ENCODE measurements around the gene PDE3A.
"Not testable (repeated sequence)": the region's sequence is repeated elsewhere in the genome, so short reads cannot be mapped to it uniquely, and the experiment has no call there.

Gene PDE3A

DNA sequence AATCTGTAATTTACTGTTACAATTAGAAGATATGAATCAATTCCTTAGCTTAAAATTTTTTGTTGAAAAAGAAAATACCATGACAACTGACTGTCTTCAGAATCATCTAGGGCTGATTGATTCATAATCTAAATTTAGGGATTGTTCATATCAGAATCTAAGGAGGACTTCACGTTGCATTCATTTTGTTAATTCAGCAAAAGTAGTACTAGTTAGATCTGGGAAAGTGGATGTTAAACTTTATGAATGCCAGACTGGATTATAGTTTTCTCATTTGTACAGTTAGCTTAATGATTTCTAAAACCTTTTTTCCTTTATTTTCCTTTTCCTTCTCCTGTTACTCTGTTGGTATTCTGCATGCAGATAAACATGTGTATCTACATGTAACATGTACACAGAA is 135.5 kb downstream of the PDE3A start:
- no peak for DNase-seq

DNA sequence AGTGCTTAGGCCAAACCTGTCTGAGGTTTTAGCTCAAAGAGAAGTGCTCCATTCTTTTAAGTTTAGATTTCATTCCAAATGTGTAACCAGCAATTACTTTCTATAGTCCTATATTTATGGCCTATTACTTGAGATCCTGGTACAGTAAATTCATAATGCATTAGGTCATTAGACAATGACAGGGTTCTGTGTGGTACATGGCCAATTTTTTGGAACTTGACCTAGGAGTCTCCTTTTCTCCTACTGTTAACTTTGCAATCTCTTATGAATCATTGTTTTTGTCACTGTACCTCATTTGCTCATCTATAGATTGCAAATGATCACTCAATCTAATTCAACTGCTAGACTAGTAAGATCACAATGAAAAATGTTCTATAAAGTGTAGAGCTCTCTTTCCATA is 136.7 kb downstream of the PDE3A start:
- DNase-seq: no peak

DNA sequence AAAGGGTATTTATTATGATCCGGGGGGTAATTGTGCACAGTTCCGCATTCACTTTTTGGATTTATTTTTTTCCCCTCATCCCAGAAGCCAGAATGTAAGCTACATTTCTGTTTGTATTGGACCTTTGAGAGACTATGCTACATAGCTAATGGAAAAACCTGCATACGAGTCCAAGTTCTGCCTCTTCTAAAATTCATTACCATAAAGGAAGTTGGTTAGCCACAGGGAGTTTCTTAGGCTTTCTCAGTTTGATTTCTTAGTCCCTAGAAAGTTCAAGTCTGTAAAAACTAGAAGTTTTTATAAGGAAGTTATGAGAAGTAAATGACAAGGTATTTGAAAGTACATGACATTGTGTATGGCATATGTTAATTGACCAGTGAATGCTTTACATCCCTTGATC is 138.7 kb downstream of the PDE3A start:
- DNase-seq: no peak

DNA sequence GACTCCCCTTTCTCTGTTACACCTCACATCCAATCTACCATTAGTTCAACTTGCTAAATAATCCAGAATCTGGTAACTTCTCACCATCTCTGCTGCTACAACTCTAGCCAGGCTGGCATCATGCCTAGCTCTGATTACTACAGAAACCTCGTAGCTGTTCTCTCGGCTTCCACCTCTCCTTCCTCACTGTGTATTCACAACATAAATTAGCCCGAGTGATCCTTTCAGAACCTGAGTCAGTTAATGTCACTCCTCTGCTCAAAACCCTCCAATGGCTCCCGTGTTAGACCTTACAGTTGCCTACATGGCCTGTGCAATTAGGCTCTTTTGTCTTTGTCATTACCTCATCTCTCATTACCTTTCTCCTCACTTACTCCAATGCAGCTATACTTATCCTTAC is 139.4 kb downstream of the PDE3A start:
- no peak for DNase-seq

DNA sequence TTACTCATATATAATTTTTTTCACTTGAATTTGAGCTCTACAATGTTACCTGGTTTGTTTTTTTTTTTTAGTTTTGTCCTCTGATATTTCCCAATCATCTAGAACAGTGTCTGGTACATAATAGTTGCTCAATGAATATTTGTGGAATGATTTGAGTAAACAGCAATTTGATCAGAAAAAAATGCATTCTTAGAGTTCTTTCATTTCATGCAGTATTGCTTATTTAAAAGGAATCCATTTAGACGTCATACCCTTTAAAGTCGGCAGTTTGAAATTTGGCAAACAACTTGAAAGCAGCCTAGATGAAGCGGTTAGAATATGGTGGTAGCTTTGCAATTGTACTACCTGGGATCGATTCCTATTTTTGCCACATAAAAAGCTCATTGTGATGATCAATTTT is 140.0 kb downstream of the PDE3A start:
- DNase-seq: no peak

DNA sequence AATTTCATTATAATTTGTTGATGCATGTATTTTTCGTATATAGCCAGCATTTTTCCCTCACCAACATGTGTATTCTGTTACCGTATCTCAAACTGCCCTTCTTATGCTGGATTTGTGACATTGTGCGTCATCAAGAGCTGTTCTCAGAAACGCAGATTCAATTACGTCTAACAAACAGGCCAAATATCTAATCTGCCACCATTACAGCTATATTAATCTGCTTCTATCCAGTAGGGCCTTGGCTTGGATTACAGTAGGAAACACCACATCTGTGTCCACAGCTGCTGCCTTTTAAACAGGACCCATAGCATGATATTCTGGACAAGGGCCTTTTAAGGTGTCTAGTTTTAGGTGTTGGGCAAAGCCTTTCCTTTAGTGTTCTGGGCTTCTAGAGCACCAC is 140.6 kb downstream of the PDE3A start:
- DNase-seq: no peak

DNA sequence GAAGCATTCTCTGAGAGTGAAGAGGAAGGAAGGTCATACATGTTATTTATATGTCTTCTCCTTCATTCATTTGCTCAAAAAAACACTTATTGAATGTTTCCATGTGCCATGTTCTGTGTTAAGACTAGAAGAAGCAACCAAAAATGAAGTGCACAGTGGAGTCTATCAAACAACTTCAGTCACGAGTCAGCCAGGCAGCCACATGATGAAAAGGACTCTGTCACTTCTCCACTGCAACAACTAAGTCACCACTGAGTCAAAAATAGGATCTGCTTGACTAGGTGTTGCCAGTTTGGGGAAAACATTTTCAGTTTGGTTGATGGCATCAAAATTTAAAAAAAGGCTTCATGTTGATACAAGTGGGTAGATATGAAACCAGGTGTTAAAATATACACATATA is 142.5 kb downstream of the PDE3A start:
- no peak for DNase-seq

DNA sequence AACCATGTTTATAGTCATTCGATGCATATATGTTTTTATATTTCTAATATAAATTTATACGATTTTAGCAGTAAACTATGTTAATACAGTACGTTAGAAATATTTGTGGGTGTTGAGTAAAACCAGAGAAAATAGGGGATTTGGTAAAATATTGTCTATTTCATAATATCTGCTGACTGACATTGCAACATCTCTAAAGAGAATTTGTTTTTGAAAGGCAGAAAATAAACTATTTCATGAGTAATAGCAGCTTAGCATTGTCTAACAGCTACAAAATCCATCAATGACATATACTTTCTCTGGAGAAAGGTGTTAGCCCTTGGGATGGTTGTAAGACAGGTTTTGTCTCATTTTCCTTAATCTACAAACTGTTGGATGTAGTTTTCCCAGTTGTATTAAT is 144.9 kb downstream of the PDE3A start:
- no peak for DNase-seq

DNA sequence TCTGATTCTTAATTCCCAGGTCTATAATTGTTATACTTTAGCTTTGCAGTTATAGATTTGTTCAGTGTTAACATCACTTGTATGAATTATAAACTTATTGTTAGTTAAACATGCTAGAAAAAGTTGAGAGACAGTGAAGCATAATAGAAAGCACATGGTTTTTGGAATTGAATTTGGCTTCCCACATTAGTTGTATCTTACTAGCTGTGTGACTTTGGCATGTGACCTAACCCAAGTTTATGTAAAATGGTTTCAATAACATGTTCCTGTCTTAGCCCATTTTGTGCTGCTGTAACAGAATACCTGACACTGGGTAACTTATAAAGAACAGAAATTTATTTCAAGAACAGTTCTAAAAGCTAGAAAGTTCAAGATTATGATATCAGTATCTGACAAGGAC is 146.3 kb downstream of the PDE3A start:
- DNase-seq: no peak

DNA sequence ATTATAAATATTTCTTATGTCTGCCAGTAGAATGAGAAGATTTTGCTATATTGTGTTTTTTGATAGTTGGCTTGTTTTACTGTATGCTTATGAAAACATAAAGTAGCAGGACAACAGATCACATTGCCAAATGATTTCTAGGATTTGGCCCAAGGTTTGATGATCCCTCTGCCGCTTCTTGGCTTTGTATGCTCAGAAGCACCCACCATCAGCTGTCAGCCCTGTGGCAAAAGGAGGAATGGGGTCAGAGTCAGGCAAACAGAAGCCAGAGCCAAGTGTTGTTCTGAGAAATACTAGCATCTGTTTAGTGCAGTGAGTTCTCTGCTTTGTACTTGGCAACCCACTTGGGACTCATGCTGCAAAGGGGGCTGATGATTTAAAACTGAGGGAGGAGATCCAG is 152.2 kb downstream of the PDE3A start:
- DNase-seq: no peak

DNA sequence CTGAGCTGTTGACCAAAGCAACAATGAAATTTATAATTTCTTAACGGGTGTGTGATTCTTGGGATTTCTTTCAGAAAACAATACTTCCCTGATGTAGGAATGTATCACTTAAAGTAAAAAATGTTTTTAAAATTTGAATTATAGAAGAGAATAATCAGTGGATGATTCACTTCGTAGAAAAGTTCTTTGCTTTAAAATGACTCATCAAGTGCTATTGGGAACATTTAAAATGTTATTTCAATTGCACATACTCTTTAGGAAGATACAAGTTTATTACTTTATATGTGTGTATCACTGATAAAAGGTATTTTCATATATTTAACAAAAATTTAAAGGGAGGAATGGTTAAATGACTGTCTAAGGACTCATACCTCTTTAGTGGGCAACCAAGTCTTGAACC is 155.3 kb downstream of the PDE3A start:
- DNase-seq: no peak

DNA sequence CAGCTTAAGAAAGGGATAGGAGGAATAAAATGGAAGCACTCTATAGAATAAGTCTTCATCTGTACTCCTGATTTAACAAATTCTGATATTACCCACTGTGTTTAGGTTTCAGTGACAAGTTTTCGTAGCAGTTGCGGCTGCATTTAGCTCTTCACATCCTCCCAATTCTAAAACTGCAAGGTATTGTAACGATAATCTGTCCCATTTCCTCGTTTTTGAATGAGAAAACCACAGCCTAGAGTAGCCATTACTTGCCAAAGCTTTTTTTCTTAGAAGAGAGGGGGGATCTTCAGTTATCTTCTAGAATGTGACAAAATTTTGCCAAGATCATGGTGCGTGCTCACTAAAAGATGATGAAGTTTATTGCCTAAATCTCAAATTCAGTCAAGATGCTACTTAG is 155.8 kb downstream of the PDE3A start:
- no peak for DNase-seq

DNA sequence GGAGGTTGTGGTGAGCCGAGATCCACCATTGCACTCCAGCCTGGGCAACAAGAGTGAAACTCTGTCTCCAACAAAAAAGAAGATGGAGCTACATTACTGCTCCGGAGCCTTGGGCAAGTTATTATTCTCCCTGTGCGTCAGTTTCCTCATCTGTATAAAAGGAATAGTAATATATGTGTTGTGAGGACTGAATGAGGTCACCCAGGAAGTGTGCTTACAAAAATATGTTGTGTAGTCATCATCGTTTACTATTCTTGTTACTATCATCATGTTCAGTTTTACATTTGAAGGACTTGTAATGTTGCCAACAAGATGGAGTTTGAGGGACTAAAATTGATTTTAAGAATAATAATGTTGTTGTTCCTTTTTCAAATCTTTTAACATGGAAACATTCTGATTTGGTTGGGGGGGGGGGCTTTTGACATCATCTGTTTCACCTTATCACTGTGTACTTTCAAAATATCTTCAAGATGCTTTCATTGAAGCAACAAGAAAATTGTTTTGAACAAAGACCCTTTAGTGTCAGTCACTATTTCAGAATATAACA is 156.8 kb downstream of the PDE3A start:
- DNase-seq: no peak

DNA sequence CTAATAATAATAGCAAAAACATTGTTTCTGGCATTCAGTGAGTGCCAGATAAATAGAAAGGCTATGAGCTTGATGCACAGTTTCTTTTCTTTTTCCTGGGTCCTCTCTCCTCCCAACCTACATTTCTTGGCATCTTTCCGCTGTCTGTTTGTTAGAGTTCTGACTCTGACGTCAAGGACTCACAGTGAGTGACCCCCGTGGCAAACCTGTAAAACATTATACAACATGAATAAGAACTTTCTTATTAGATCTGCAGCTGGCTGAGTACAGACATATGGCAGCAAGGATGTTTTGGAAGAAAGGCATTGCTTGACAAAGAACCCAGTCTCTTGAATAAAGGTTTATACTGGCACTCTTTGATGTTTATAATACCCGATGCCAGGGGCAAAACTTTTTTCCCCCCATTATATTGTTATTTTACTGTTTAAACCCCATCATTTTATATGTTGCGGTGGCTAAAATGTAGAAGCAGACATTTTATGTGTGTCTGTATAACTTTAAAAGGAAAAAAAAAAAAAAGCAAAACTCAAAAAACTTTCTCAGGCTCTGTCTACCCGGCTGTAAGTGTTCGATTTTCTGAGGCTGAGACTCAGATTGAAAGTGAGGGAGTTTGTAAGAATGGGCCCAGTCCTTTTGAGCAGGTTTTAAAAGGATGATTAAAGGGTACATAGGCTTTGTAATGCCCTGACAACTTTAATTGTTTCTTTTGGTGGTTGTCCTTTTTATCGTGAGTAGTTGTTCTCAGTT is 159.3 kb downstream of the PDE3A start:
- no peak for DNase-seq

DNA sequence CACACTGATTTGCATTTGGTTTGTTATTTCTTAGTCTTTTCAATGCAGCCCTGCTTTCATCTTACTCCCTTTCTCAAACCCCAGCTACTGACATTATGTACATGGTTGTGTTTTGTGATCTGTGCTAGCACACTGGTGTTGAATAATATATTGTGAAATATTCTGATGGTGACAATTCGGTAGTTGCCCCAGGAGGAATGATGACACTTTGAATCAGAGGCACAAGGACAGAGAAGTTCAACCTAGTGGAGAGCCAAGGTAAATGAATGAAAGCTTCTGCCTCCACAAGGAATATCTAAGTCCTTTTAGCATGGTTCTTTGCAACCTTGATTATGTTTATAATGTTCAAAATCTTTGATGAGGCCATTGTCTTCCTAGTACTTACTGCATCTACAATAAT is 159.9 kb downstream of the PDE3A start:
- no peak for DNase-seq

DNA sequence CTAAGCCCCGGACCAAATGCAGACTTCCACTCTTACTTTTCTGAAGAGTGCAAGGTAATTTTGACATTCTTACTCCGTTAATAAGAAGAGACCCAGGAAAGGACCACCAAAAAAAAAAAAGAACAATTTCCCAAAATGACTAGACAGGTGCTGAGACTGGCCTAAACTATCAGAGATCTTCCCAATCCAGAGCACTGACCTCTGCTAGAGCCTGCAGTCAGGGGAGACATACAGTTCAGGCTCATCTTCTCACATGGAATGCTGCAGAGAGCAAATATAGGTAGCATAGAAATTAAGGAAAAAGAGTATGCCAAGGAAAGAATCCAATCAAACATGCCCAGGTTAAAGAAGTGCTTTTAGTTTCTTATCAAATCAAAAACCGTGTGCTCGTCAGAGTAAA is 177.9 kb downstream of the PDE3A start:
- DNase-seq: no peak

DNA sequence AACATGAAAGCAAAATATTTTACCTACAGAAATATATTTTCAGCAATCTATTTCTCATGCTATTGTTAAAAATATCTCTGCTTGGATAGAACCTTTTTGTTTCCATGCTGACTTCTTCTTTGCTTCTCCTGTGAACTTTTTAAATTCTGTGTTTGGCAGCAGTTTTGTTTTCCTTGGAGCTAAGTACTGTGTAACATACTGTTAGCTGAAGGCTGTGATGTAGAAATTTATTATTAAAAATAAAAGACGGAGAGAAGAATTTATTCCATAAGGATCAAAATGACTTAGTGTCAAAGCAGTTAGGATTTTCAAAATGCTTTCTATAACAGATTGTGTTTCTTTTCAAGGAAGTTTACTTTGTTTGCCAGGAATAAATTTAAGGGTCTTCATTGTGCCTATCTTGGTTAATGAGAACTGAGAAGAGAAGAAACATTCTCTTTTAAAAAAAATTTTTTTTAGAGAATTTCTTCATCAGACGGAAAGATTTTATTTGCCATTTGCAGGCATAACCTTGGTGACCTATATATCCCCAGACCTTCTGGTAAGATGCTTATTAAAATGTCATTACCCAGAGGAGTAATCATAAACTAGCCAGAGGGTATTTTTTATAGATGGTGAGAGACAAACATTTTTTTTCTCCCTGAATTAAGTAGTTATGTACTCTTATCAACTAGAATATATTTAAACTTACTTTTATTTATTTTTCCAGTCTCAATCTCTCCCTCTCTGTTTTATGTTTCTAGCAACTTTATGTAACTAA is 179.7 kb downstream of the PDE3A start:
- no peak for DNase-seq

DNA sequence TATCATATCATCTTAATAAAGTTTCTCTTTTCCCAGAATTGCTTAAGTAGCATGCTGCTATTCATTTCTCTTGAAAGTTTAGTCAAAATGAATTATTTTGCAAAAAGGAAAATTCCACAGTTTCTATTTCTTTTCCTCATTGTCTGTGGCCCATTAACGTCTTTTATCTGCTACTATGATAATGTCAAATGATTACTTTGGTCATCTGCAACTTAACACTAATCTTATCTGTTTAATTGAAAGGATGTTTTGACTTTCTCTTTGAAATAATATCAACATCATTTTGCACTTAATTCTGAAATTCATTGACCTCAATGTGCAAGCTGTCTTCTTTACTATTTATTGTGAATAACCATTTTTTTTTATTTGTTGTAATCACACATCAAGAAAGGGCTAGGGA is 180.3 kb downstream of the PDE3A start:
- no peak for DNase-seq

DNA sequence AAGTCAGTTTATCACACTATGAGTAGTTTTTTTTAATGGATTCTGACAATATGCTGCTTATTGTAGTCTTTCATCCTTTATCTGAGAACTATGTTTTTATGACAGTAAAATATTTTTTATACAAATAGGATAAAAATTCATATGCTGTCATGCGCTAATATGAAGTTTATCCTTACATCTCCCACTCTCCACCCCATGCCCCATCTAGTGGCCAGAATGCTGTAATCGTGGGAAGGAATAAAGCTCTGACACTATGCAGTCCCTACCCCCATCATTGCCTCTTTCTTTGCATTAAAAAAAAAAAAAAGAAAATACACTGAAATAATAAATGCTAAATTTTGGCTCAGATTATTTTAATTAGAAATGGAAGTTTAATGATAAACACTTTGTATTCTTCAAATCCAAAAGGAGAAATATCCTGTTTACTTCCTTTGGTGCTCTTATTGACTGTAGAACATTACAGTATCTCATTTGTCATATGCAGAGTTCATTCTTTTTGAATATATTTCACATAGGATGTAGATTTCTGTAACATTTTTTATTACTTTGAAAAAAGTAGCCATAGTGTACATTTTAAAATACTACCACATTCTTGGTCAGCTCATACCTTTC is 180.9 kb downstream of the PDE3A start:
- DNase-seq: no peak

DNA sequence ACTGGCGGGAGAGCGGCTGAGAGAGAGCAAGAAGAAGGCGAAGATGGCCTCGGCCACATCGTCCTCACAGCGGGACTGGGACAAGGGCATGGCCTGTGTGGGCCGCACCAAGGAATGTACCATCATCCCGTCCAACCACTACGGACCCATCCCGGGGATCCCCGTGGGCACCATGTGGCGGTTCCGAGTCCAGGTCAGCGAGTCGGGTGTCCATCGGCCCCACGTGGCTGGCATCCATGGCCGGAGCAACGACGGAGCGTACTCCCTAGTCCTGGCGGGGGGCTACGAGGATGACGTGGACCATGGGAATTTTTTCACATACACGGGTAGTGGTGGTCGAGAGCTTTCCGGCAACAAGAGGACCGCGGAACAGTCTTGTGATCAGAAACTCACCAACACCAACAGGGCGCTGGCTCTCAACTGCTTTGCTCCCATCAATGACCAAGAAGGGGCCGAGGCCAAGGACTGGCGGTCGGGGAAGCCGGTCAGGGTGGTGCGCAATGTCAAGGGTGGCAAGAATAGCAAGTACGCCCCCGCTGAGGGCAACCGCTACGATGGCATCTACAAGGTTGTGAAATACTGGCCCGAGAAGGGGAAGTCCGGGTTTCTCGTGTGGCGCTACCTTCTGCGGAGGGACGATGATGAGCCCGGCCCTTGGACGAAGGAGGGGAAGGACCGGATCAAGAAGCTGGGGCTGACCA is 183.6 kb downstream of the PDE3A start:
- not testable (repeated sequence) for DNase-seq

DNA sequence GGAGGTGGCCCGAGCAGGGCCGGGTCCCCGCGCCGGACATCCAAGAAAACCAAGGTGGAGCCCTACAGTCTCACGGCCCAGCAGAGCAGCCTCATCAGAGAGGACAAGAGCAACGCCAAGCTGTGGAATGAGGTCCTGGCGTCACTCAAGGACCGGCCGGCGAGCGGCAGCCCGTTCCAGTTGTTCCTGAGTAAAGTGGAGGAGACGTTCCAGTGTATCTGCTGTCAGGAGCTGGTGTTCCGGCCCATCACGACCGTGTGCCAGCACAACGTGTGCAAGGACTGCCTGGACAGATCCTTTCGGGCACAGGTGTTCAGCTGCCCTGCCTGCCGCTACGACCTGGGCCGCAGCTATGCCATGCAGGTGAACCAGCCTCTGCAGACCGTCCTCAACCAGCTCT is 184.2 kb downstream of the PDE3A start:
- not testable (repeated sequence) for DNase-seq

DNA sequence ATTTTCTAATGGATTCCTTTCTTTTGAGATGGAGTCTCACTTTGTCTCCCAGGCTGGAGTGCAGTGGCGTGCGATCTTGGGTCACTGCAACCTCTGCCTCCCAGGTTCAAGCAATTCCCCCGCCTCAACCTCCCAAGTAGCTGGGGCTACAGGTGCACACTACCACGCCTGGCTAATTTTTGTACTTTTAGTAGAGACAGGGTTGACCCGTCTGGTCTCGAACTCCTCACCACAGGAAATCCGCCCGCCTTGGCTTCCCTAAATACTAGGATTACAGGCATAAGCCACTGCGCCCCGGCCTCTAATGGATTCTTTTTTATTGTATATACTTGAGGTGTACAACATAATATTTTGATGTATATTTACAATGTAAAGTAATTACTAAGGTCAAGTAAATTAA is 186.7 kb downstream of the PDE3A start:
- no peak for DNase-seq

DNA sequence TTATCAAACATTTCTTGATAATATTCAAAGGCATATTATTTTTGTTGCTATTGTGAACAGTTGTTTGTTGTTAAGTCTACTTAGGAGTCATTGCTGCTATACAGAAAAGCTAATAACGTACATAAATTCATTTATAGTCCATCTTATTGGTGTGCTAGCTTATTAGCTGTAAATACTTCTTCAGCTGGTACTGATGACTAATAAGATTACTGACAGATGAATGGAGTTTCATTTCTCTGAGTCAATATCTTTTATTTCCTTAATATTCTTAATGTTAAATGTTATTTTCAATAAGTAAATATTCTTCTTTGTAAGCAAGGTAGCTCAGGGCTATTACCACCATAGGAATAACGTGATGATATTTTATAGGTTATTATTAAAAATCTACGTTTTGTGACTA is 187.4 kb downstream of the PDE3A start:
- no peak for DNase-seq
